LNCAP (cell line): Measurements from ENCODE around the gene ADGRF3.

ENCODE experiments used
- CTCF ChIP-seq: fragments of 450-650 bp; IDR thresholded peaks from 2 replicates; pipeline ENCODE4 v1.5.1; 2017; ENCODE audit warnings: mild to moderate bottlenecking

The ADGRF3 gene

GRCh38 chr2:26330114-26330549, 16.5 kb downstream of the ADGRF3 start:
- peak; percentile 82 for TF ChIP-seq CTCF

GRCh38 chr2:26327291-26328272, 19.0 kb downstream of the ADGRF3 start:
- TF ChIP-seq CTCF, result no peak

- TF ChIP-seq CTCF, result no peak
These were observed 20.1 kb downstream of the ADGRF3 start for GRCh38 chr2:26326514-26326913.

- no peak for TF ChIP-seq CTCF
These were observed 20.7 kb downstream of the ADGRF3 start for GRCh38 chr2:26325851-26326250.

- no peak for TF ChIP-seq CTCF
These were observed 21.7 kb downstream of the ADGRF3 start for GRCh38 chr2:26324903-26325302.

- no peak for TF ChIP-seq CTCF
These were observed 27.6 kb downstream of the ADGRF3 start for GRCh38 chr2:26318950-26319349.

- TF ChIP-seq CTCF, result no peak
These were observed 29.0 kb downstream of the ADGRF3 start for GRCh38 chr2:26317377-26318105.
